Measurements from ENCODE around the gene BEX5.
"Not testable (repeated sequence)": the region's sequence is repeated elsewhere in the genome, so short reads cannot be mapped to it uniquely, and the experiment has no call there.

BEX5 gene
- 5.6 to 7.3 reads per million in 2 donors for total RNA-seq

GRCh38 chrX:102155806-102156179, at the start of gene BEX5:
BEX5 (minus strand) TSS chrX:102155977; CDS start chrX:102154265, 1,712 bp downstream.
- DNase-seq = peak; percentile 11 to 87 (median 46)

- DNase-seq = no peak
These were observed 30.4 kb upstream of the BEX5 start for GRCh38 chrX:102185967-102186720.

GRCh38 chrX:102154900-102155805, 624 bp downstream of the BEX5 start:
- peak in 3 of 5 experiments; percentile 6 to 46 (median 7) for DNase-seq

GRCh38 chrX:102154218-102154860, 1.4 kb downstream of the BEX5 start:
- peak in 2 of 5 experiments; percentile 3 for DNase-seq

- not testable (repeated sequence) for DNase-seq
These were observed 13.5 kb downstream of the BEX5 start, which contains the start of gene TCEAL6 for GRCh38 chrX:102142274-102142673. TCEAL6 (minus strand) TSS chrX:102142481.

- DNase-seq = not testable (repeated sequence)
These were observed 14.1 kb downstream of the BEX5 start for GRCh38 chrX:102141631-102142030.

- DNase-seq = not testable (repeated sequence)
These were observed 14.9 kb downstream of the BEX5 start for GRCh38 chrX:102140876-102141275.

- no peak for DNase-seq
These were observed 17.7 kb downstream of the BEX5 start for GRCh38 chrX:102138064-102138463.

GRCh38 chrX:102129473-102129872, 26.3 kb downstream of the BEX5 start:
- DNase-seq = no peak

GRCh38 chrX:102126863-102127262, 28.9 kb downstream of the BEX5 start:
- DNase-seq = no peak

- not testable (repeated sequence) for DNase-seq
These were observed 29.5 kb downstream of the BEX5 start for GRCh38 chrX:102126080-102126818.

- peak in 2 of 5 experiments; percentile 2 to 7 for DNase-seq
These were observed 30.3 kb downstream of the BEX5 start, which contains the start of gene TCEAL2 for GRCh38 chrX:102125436-102125835. TCEAL2 (plus strand) TSS chrX:102125679; CDS start chrX:102126831, 1,152 bp downstream.

- not testable (repeated sequence) for DNase-seq
These were observed 30.8 kb downstream of the BEX5 start for GRCh38 chrX:102125014-102125413.

- DNase-seq = no peak
These were observed 40.0 kb downstream of the BEX5 start for GRCh38 chrX:102115748-102116147.

GRCh38 chrX:102113367-102113766, 42.4 kb downstream of the BEX5 start:
- no peak for DNase-seq

All from T-helper 2 cell (primary cell).